Trophoblast cell (in vitro differentiated cells and primary cell): ENCODE data around the gene CEP85.

Experiments
- DNase-seq, 2 donors: peaks; one replicate each; pipeline ENCODE4 v3.0.0-alpha.2; 2016
- H2AFZ ChIP-seq: 2 replicates; pipeline ENCODE4 v1.6.1; 2013; ENCODE audit warnings: low read length, moderate library complexity, mild to moderate bottlenecking; ENCODE audit not compliant: insufficient read depth, poor library complexity
- H2AK5ac ChIP-seq: 2 replicates; pipeline ENCODE4 v1.6.1; 2013; ENCODE audit warnings: mild to moderate bottlenecking, low read length
- H2BK120ac ChIP-seq: 2 replicates; pipeline ENCODE4 v1.6.1; 2013; ENCODE audit warnings: low read length, mild to moderate bottlenecking, moderate library complexity; ENCODE audit not compliant: insufficient read depth, poor library complexity
- H2BK12ac ChIP-seq: 2 replicates; pipeline ENCODE4 v1.6.1; 2013; ENCODE audit warnings: mild to moderate bottlenecking, low read length, moderate library complexity
- H2BK5ac ChIP-seq: 2 replicates; pipeline ENCODE4 v1.6.1; 2013; ENCODE audit warnings: low read length, low read depth, moderate library complexity, mild to moderate bottlenecking; ENCODE audit not compliant: poor library complexity
- H3K14ac ChIP-seq: 2 replicates; pipeline ENCODE4 v1.6.1; 2013; ENCODE audit warnings: mild to moderate bottlenecking, low read length
- H3K18ac ChIP-seq: 2 replicates; pipeline ENCODE4 v1.6.1; 2013; ENCODE audit warnings: mild to moderate bottlenecking, low read length
- H3K23ac ChIP-seq: 2 replicates; pipeline ENCODE4 v1.6.1; 2013; ENCODE audit warnings: low read length
- H3K27ac ChIP-seq: 2 replicates; pipeline ENCODE4 v1.5.1; 2013; ENCODE audit warnings: low read depth, mild to moderate bottlenecking, inconsistent platforms, low read length, moderate library complexity
- H3K27me3 ChIP-seq: 2 replicates; pipeline ENCODE4 v1.6.1; 2013; ENCODE audit warnings: inconsistent platforms, mild to moderate bottlenecking, low read length, moderate library complexity; ENCODE audit not compliant: insufficient read depth
- H3K36me3 ChIP-seq, 2 experiments: 1 replicate in 1 of 2; 2 replicates in 1 of 2; pipeline ENCODE4 v1.6.1; 2013; ENCODE audit warnings: low read length in 2 of 2, mild to moderate bottlenecking in 2 of 2, moderate library complexity in 1 of 2; ENCODE audit not compliant: insufficient read depth in 2 of 2, control insufficient read depth in 1 of 2
- H3K4ac ChIP-seq: 2 replicates; pipeline ENCODE4 v1.6.1; 2013; ENCODE audit warnings: low read depth, mild to moderate bottlenecking, low read length, moderate library complexity
- H3K4me1 ChIP-seq, 2 experiments: 1 replicate in 1 of 2; 2 replicates in 1 of 2; pipeline ENCODE4 v1.6.1; 2013; ENCODE audit warnings: low read length in 2 of 2, mild to moderate bottlenecking in 2 of 2, moderate library complexity in 1 of 2; ENCODE audit not compliant: insufficient read depth in 2 of 2, control insufficient read depth in 1 of 2
- H3K4me2 ChIP-seq: 2 replicates; pipeline ENCODE4 v1.6.1; 2013; ENCODE audit warnings: inconsistent platforms, mild to moderate bottlenecking, low read length, moderate library complexity
- H3K4me3 ChIP-seq: 2 replicates; pipeline ENCODE4 v1.5.1; 2013; ENCODE audit warnings: mild to moderate bottlenecking, low read depth, low read length, inconsistent platforms
- H3K79me1 ChIP-seq: one replicate; pipeline ENCODE4 v1.6.1; 2013; ENCODE audit warnings: low read length
- H3K79me2 ChIP-seq: 2 replicates; pipeline ENCODE4 v1.6.1; 2013; ENCODE audit warnings: low read length, mild to moderate bottlenecking; ENCODE audit not compliant: control insufficient read depth, insufficient read depth, poor library complexity
- H3K9ac ChIP-seq: 2 replicates; pipeline ENCODE4 v1.6.1; 2013; ENCODE audit warnings: mild to moderate bottlenecking, low read length
- H3K9me3 ChIP-seq: 2 replicates; pipeline ENCODE4 v1.6.1; 2013; ENCODE audit warnings: low read depth, mild to moderate bottlenecking, control low read depth, inconsistent platforms, low read length; ENCODE audit not compliant: insufficient read depth
- H4K12ac ChIP-seq: 2 replicates; pipeline ENCODE4 v1.6.1; 2013; ENCODE audit warnings: low read depth, mild to moderate bottlenecking, low read length, moderate library complexity
- H4K8ac ChIP-seq: 2 replicates; pipeline ENCODE4 v1.6.1; 2013; ENCODE audit warnings: low read depth, mild to moderate bottlenecking, low read length, moderate library complexity
- H4K91ac ChIP-seq: one replicate; pipeline ENCODE4 v1.6.1; 2013; ENCODE audit warnings: low read depth, mild to moderate bottlenecking, low read length, moderate library complexity
- WGBS: extraction: QIAGEN DNeasy Blood & Tissue Kit; methylation state at CpG from one replicate; pipeline ENCODE4 v1.1.7; 2013; ENCODE audit warnings: missing lambda C conversion rate; ENCODE audit not compliant: insufficient read length, insufficient coverage; ENCODE audit errors: extremely low coverage; 5-methylcytosine and 5-hydroxymethylcytosine counted together

Gene CEP85

GRCh38 chr1:26283871-26284596, 50.0 kb downstream of the CEP85 start:
- Histone ChIP-seq H3K9ac (no peak overlapping the region), H3K9me3 (peaks cover 4% of the 10 kb centered on the region), H3K4me3 (peak overlapping the region; percentile 23), H2AFZ (no peak overlapping the region), H4K8ac (no peak overlapping the region), H3K4me1 (peaks cover 15 to 29% of the 10 kb centered on the region in 2 experiments), H3K27ac (no peak overlapping the region), H3K79me1 (peaks cover 5% of the 10 kb centered on the region), H3K23ac (no peak overlapping the region), H3K36me3 (peaks cover 16 to 24% of the 10 kb centered on the region in 2 experiments), H4K91ac (no peak overlapping the region), H3K18ac (no peak overlapping the region), H3K14ac (no peak overlapping the region), H3K79me2 (peaks cover 4% of the 10 kb centered on the region), H2BK5ac (no peak overlapping the region), H3K4me2 (no peak overlapping the region), H3K4ac (no peak overlapping the region), H2BK120ac (no peak overlapping the region), H2AK5ac (no peak overlapping the region), H2BK12ac (no peak overlapping the region), H4K12ac (no peak overlapping the region), H3K27me3 (no peaks in the 10 kb centered on the region)
- no CpG with 5 or more reads among the region's 12 CpGs for WGBS
- no peak for DNase-seq

GRCh38 chr1:26284597-26285347, 50.8 kb downstream of the CEP85 start:
- H2AK5ac ChIP-seq = no peak overlapping the region
- H4K8ac ChIP-seq = no peak overlapping the region
- WGBS = no CpG with 5 or more reads among the region's 22 CpGs
- H2BK12ac ChIP-seq = no peak overlapping the region
- H2AFZ ChIP-seq = no peak overlapping the region
- peaks cover 11 to 25% of the 10 kb centered on the region in 2 experiments for H3K4me1 ChIP-seq
- no peak overlapping the region for H3K27ac ChIP-seq
- peaks cover 4% of the 10 kb centered on the region for H3K9me3 ChIP-seq
- H3K27me3 ChIP-seq = no peaks in the 10 kb centered on the region
- peak overlapping the region; percentile 23 for H4K12ac ChIP-seq
- no peak overlapping the region for H3K14ac ChIP-seq
- peak; percentile 86 to 88 for DNase-seq
- no peak overlapping the region for H3K4me2 ChIP-seq
- H3K79me1 ChIP-seq = peaks cover 5% of the 10 kb centered on the region
- H2BK5ac ChIP-seq = no peak overlapping the region
- H3K79me2 ChIP-seq = peaks cover 4% of the 10 kb centered on the region
- H3K18ac ChIP-seq = no peak overlapping the region
- H2BK120ac ChIP-seq = no peak overlapping the region
- H3K9ac ChIP-seq = no peak overlapping the region
- peaks cover 16 to 24% of the 10 kb centered on the region in 2 experiments for H3K36me3 ChIP-seq
- H3K4me3 ChIP-seq = no peak overlapping the region
- H3K23ac ChIP-seq = no peak overlapping the region
- no peak overlapping the region for H3K4ac ChIP-seq
- H4K91ac ChIP-seq = no peak overlapping the region

GRCh38 chr1:26285366-26286063, 51.5 kb downstream of the CEP85 start:
- Histone ChIP-seq H3K9me3 (peaks cover 4% of the 10 kb centered on the region), H3K36me3 (peaks cover 16 to 24% of the 10 kb centered on the region in 2 experiments), H3K4me1 (peaks cover 11 to 24% of the 10 kb centered on the region in 2 experiments), H4K12ac (no peak overlapping the region), H3K27me3 (no peaks in the 10 kb centered on the region), H3K9ac (no peak overlapping the region), H2BK120ac (no peak overlapping the region), H4K8ac (no peak overlapping the region), H2BK5ac (no peak overlapping the region), H2AK5ac (no peak overlapping the region), H3K4ac (no peak overlapping the region), H3K14ac (no peak overlapping the region), H3K27ac (no peak overlapping the region), H2BK12ac (no peak overlapping the region), H3K23ac (no peak overlapping the region), H3K4me3 (no peak overlapping the region), H3K79me1 (no peaks in the 10 kb centered on the region), H3K4me2 (no peak overlapping the region), H2AFZ (no peak overlapping the region), H4K91ac (no peak overlapping the region), H3K79me2 (no peaks in the 10 kb centered on the region), H3K18ac (no peak overlapping the region)
- DNase-seq = peak in 1 of 2 donors; percentile 80
- no CpG with 5 or more reads among the region's 19 CpGs for WGBS

- H2BK120ac ChIP-seq = no peak overlapping the region
Observed at GRCh38 chr1:26286064-26286416, 52.0 kb downstream of the CEP85 start.

More at GRCh38 chr1:26286064-26286416, 52.0 kb downstream of the CEP85 start:
- H2BK12ac ChIP-seq = no peak overlapping the region
- no CpG with 5 or more reads among the region's 2 CpGs for WGBS
- no peak for DNase-seq
- no peak overlapping the region for H2AFZ ChIP-seq
- H3K23ac ChIP-seq = no peak overlapping the region
- no peak overlapping the region for H3K4me2 ChIP-seq
- H3K4ac ChIP-seq = no peak overlapping the region
- H2AK5ac ChIP-seq = no peak overlapping the region
- no peaks in the 10 kb centered on the region for H3K79me2 ChIP-seq
- no peak overlapping the region for H3K14ac ChIP-seq
- H3K4me1 ChIP-seq = peaks cover 12 to 24% of the 10 kb centered on the region in 2 experiments
- H3K9me3 ChIP-seq = peaks cover 4% of the 10 kb centered on the region
- peaks cover 14 to 22% of the 10 kb centered on the region in 2 experiments for H3K36me3 ChIP-seq
- H4K12ac ChIP-seq = no peak overlapping the region
- H3K4me3 ChIP-seq = no peak overlapping the region
- no peaks in the 10 kb centered on the region for H3K27me3 ChIP-seq
- H3K18ac ChIP-seq = no peak overlapping the region
- H3K27ac ChIP-seq = no peak overlapping the region
- H3K9ac ChIP-seq = no peak overlapping the region
- no peak overlapping the region for H2BK5ac ChIP-seq
- no peaks in the 10 kb centered on the region for H3K79me1 ChIP-seq
- H4K91ac ChIP-seq = no peak overlapping the region
- no peak overlapping the region for H4K8ac ChIP-seq
